IPS-11a (cell line): ENCODE measurements around the gene SERTAD1.
"Not testable (repeated sequence)": the region's sequence is repeated elsewhere in the genome, so short reads cannot be mapped to it uniquely, and the experiment has no call there.

ENCODE experiments used
- H3K4me3 ChIP-seq: one replicate; pipeline ENCODE4 v1.5.1; 2013; ENCODE audit warnings: low read depth, low read length, control low read depth

SERTAD1 gene, protein sequence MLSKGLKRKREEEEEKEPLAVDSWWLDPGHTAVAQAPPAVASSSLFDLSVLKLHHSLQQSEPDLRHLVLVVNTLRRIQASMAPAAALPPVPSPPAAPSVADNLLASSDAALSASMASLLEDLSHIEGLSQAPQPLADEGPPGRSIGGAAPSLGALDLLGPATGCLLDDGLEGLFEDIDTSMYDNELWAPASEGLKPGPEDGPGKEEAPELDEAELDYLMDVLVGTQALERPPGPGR

DNA sequence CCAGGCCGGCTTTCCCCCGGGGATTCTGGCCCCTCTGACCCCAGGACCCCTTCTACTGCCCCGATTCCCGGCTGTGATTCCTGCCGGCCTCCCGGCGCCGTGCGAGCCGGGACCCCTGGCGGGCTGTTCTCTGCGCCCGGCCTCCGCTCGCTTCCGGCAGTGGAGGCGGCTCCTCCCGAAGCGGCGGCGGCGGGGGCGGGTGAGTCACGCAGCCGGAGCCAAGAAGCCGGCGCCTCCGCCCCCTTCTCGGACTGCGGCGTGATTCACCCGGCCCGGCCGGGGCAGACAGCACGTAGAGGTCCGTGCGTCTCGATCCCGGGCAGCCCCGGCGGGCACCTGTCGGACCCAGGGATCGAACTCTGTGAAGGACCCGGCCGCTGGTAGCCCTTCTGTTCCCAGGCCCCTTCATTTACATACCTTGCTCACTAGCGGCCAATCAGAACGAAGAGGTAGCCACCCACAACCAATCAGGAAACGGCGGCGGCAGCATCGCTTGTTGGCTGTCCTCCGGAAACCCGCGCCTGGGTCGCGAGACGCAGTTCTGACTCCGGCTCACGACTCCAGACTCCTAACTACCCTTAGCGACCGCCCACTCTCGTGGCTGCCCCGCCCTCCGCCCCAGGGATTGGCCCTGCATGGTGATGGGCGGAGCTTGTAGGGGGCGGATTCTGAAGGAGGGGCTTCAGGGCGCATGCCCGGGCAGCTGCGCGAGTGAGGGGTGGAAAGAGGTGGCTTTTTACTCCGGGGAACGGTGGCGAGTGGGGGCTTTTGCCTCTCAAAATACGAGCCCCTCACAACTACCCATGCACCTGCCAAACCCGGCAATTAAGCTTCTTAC, at the start of gene SERTAD1:
Gene SERTAD1 (minus strand): TSS at position 543 of the 838 bp plus-strand sequence. CDS start 2,446 bp downstream, outside the sequence.
- peak within 1 kb of the TSS; percentile 77 for H3K4me3 ChIP-seq

DNA sequence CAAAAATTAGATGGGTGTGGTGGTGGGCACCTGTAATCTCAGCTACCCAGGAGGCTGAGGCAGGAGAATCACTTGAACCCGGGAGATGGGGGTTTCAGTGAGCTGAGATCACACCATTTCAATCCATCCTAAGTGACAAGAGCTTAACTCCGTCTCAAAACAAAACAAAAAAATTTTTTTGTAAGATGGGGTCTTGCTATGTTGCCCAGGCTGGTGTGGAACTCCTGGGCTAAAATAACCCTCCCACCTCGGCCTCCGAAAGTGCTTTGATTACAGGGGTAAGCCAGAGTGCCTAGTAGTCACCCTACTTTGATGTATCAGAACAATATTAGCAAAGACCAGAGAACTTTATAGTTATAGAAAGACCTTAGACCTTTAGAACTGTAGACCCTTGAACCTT, 48.9 kb upstream of the SERTAD1 start:
- no peak overlapping the region for H3K4me3 ChIP-seq

DNA sequence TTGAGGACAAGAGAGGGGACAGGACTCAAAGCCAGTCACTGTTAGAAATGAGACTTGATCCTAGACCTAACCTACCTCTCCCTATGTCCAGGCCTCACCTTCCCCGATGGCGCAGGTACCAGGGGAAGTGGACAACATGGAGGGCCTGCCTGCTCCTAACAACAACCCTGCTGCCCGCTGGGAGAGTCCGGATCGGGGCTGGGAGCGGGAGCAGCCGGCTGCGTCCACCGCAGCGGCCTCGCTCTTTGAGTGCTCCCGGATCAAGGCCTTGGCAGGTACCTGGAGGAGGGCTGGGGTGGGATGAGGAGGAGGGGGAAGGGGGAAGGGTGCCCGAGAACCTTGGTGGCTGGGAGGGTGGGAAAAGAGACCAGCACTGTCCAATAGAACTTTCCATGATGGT, 46.7 kb upstream of the SERTAD1 start:
- H3K4me3 ChIP-seq = no peak overlapping the region

GRCh38 chr19:40471111-40471510, 45.3 kb upstream of the SERTAD1 start:
- no peak overlapping the region for H3K4me3 ChIP-seq

GRCh38 chr19:40469011-40469410, 43.2 kb upstream of the SERTAD1 start:
- H3K4me3 ChIP-seq = no peak overlapping the region

GRCh38 chr19:40466985-40467734, 41.4 kb upstream of the SERTAD1 start, which contains the start of gene SPTBN4:
Gene SPTBN4, plus strand, starts transcription at chr19:40467001. Its CDS starts 5,621 bp downstream, at chr19:40472622.
- H3K4me3 ChIP-seq = peak within 1 kb of the TSS; percentile 31

- H3K4me3 ChIP-seq = peak overlapping the region; percentile 31
Measured at GRCh38 chr19:40466219-40466984, 40.6 kb upstream of the SERTAD1 start.

GRCh38 chr19:40465557-40466218, 39.9 kb upstream of the SERTAD1 start, which contains the start of gene BLVRB:
Gene BLVRB, minus strand, starts transcription at chr19:40465745. Its CDS starts 57 bp downstream, at chr19:40465688.
- H3K4me3 ChIP-seq = peak within 1 kb of the TSS; percentile 73

GRCh38 chr19:40465025-40465556, 39.3 kb upstream of the SERTAD1 start:
- H3K4me3 ChIP-seq = peak overlapping the region; percentile 73

DNA sequence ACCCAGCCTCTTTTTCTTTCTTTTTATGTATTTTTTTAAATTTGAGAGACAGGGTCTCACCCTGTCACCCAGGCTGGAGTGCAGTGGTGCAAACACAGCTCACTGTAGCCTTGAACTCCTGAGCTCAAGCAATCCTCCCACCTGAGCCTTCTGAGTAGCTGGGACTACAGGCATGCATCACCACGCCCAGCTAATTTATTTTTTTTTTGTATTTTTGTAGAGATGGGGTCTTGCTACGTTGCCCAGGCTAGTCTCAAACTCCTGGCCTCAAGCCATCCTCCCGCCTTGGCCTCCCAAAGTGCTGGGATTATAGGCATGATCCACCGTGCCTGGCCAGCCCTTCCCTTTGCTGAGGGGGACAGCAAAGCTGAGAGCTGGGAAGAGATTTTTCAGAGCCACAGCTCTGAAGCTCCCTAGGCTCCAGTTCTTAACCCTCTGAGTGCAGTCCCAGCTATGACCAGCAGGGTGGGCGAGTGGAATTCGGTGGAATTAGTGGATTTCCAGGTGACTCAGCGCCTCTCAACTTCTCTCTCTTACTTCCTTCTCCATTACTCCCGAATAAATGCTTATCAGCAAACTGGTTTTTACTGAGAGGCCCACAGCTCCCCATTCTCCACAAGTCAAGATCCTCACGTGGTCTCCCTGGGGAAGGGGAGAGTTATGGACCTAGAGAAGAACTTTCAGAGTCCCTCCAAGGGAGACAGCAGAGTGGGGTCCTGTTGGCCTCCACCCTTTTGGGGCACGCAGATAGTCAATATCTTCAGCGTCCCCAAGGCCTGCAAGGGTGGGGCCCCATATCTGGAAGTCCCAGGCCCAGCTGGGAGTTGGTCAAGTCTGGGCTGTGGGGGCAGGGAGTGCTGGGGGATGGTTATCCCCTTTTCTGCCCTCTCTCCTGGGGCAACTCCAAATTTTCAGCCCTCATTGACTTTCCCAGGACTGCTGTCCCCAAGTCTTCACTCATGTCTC, 38.5 kb upstream of the SERTAD1 start:
- no peak overlapping the region for H3K4me3 ChIP-seq

GRCh38 chr19:40463587-40464037, 37.8 kb upstream of the SERTAD1 start:
- not testable (repeated sequence) for H3K4me3 ChIP-seq

GRCh38 chr19:40461669-40462221, 36.0 kb upstream of the SERTAD1 start:
- H3K4me3 ChIP-seq = no peak overlapping the region

DNA sequence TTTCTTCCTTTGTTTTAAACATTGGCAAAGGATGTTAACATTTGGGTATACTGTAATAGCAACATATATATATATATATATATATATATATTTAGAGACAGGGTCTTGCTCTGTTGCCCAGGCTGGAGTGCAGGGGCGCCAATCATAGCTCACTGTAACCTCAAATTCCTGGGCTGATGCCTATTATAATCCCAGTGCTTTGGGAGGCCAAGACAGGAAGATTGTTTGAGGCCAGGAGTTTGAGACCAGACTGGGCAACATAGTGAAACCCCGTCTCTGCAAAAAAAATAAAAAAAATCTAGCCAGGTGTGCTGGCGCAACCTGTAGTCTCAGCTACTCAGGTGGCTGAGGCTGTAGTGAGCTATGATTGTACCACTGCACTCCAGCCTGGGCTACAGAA, 34.4 kb upstream of the SERTAD1 start:
- H3K4me3 ChIP-seq = no peak overlapping the region

GRCh38 chr19:40458597-40458974, 32.8 kb upstream of the SERTAD1 start:
- H3K4me3 ChIP-seq = no peak overlapping the region

GRCh38 chr19:40457953-40458596, 32.3 kb upstream of the SERTAD1 start:
- H3K4me3 ChIP-seq = no peak overlapping the region

- no peak overlapping the region for H3K4me3 ChIP-seq
Measured at GRCh38 chr19:40457048-40457447, 31.3 kb upstream of the SERTAD1 start.

- not testable (repeated sequence) for H3K4me3 ChIP-seq
Measured at GRCh38 chr19:40453943-40454342, 28.2 kb upstream of the SERTAD1 start.
